Smooth muscle cell (in vitro differentiated cells): ENCODE data around the gene BOLA2B. TPM values are rescaled to one million over a fixed set of nuclear protein-coding genes. Genes with fewer than 3 reads are reported as not detected.
"Not testable (repeated sequence)": the region's sequence is repeated elsewhere in the genome, so short reads cannot be mapped to it uniquely, and the experiment has no call there.

ENCODE experiments used
- DNase-seq: peaks from one replicate; lab custom pipeline; 2025; ENCODE audit not compliant: unreplicated experiment; lab: John Stamatoyannopoulos, UW
- H2AFZ ChIP-seq: fragments of 200-600 bp; sonication (generic); 2 replicates; pipeline ENCODE4 v1.6.0; 2016; ENCODE audit warnings: antibody characterized with exemption, low read depth, mild to moderate bottlenecking
- H3F3A ChIP-seq: fragments of 200-600 bp; sonication (generic); 2 replicates; pipeline ENCODE4 v1.6.0; 2017; ENCODE audit warnings: antibody characterized with exemption, low read depth
- H3K27ac ChIP-seq: fragments of 200-600 bp; sonication (generic); 2 replicates; pipeline ENCODE4 v1.5.1; 2016; ENCODE audit warnings: low read depth, mild to moderate bottlenecking
- H3K27me3 ChIP-seq: fragments of 200-600 bp; sonication (generic); 2 replicates; pipeline ENCODE4 v1.6.1; 2016; ENCODE audit warnings: low read depth, mild to moderate bottlenecking
- H3K36me3 ChIP-seq: fragments of 200-600 bp; sonication (generic); 2 replicates; pipeline ENCODE4 v1.5.1; 2016; ENCODE audit warnings: low read depth
- H3K4me1 ChIP-seq: fragments of 200-600 bp; sonication (generic); 2 replicates; pipeline ENCODE4 v1.5.1; 2016; ENCODE audit warnings: low read depth
- H3K4me2 ChIP-seq: fragments of 200-600 bp; sonication (generic); 2 replicates; pipeline ENCODE4 v1.6.0; 2016; ENCODE audit warnings: mild to moderate bottlenecking
- H3K4me3 ChIP-seq: fragments of 200-600 bp; sonication (generic); 2 replicates; pipeline ENCODE4 v1.5.1; 2016; ENCODE audit warnings: mild to moderate bottlenecking
- H3K79me2 ChIP-seq: fragments of 200-600 bp; sonication (generic); 2 replicates; pipeline ENCODE4 v1.6.0; 2016; ENCODE audit warnings: low read depth, mild to moderate bottlenecking
- H3K9ac ChIP-seq: fragments of 200-600 bp; sonication (generic); 2 replicates; pipeline ENCODE4 v1.6.0; 2016; ENCODE audit warnings: low read depth
- H3K9me3 ChIP-seq: fragments of 200-600 bp; sonication (generic); replicated peaks from 2 replicates; pipeline ENCODE4 v1.5.1; 2016; ENCODE audit warnings: low read depth
- H4K20me1 ChIP-seq: fragments of 200-600 bp; sonication (generic); 2 replicates; pipeline ENCODE4 v1.6.0; 2016; ENCODE audit warnings: low read depth
- WGBS: methylation state at CpG from one replicate; pipeline ENCODE4 v1.1.7; 2016; ENCODE audit warnings: low lambda C conversion rate; 5-methylcytosine and 5-hydroxymethylcytosine counted together
- polyA plus RNA-seq: library from polyadenylated mRNA; unstranded; fragments of >200 nt; fragmentation: Nextera tagmentation; extraction: Ambion mirVana; gene quantifications from 2 replicates; pipeline ENCODE4 v1.2.1, GENCODE V29; 2016
- total RNA-seq: library from RNA; depleted of rRNA; stranded (reverse); fragments of >200 nt; gene quantifications from 2 replicates; pipeline ENCODE4 v1.2.3, GENCODE V29; 2014
- TF ChIP-seq, protein P1 (sequence below): fragments of 200-600 bp; sonication (generic); IDR thresholded peaks from 2 replicates; pipeline ENCODE4 v1.5.1; 2017; ENCODE audit warnings: borderline replicate concordance, mild to moderate bottlenecking, antibody characterized with exemption; ENCODE audit not compliant: insufficient read depth, poor library complexity, severe bottlenecking

The BOLA2B gene
- total and polyA plus RNA-seq, 2 experiments from 2014 or later: 148 to 338 TPM

DNA sequence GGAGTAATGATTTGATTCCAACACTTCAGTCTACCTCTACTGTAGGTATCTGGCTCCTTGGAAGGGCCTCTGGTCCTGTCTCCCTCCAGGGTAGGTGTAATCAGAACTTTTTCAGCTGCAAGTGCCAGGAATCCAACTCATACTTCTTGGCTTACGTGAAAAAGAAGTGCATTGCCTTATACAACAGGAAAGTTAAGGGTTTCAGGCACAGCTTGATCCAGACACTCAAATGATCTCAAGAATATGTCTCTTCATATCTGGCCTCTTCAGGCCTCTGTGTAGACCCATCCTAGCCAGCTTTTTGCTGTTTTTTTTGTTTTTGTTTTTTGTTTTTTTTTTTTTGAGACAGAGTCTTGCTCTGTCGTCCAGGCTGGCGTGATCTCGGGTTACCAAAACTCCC, 14.3 kb downstream of the BOLA2B start:
- no peak overlapping the region for H3K4me3 ChIP-seq
- no peaks in the 10 kb centered on the region for H3K4me1 ChIP-seq
- DNase-seq: no peak
- no peak overlapping the region for H3K9ac ChIP-seq
- WGBS: 89% methylated on average over 4 of the region's 4 CpGs
- H3K27ac ChIP-seq: no peak overlapping the region
- TF ChIP-seq, protein P1, sequence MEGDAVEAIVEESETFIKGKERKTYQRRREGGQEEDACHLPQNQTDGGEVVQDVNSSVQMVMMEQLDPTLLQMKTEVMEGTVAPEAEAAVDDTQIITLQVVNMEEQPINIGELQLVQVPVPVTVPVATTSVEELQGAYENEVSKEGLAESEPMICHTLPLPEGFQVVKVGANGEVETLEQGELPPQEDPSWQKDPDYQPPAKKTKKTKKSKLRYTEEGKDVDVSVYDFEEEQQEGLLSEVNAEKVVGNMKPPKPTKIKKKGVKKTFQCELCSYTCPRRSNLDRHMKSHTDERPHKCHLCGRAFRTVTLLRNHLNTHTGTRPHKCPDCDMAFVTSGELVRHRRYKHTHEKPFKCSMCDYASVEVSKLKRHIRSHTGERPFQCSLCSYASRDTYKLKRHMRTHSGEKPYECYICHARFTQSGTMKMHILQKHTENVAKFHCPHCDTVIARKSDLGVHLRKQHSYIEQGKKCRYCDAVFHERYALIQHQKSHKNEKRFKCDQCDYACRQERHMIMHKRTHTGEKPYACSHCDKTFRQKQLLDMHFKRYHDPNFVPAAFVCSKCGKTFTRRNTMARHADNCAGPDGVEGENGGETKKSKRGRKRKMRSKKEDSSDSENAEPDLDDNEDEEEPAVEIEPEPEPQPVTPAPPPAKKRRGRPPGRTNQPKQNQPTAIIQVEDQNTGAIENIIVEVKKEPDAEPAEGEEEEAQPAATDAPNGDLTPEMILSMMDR: no peak
- no peaks in the 10 kb centered on the region for H4K20me1 ChIP-seq
- H3K9me3 ChIP-seq: no peaks in the 10 kb centered on the region
- H3K4me2 ChIP-seq: no peak overlapping the region
- no peaks in the 10 kb centered on the region for H3K27me3 ChIP-seq
- no peaks in the 10 kb centered on the region for H3K79me2 ChIP-seq
- H2AFZ ChIP-seq: no peak overlapping the region
- peaks cover 3% of the 10 kb centered on the region for H3F3A ChIP-seq
- no peaks in the 10 kb centered on the region for H3K36me3 ChIP-seq

DNA sequence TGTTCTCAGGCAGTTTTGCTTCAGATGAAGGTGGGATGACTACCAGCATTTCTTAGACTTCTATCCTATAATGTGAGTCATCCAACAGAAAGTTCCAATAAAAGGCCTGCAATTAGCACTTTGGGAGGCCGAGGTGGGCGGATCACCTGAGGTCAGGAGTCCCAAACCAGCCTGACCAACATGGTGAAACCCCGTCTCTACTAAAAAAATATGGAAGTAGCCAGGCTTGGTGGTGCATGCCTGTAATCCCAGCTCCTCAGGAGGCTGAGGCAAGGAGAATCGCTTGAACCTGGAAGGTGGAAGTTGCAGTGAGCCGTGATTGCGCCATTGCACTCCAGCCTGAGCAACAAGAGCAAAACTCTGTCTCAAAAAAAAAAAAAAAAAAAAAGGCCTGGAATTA, 16.6 kb downstream of the BOLA2B start:
- not testable (repeated sequence) for H3K36me3 ChIP-seq, H3F3A ChIP-seq, H3K79me2 ChIP-seq, H2AFZ ChIP-seq, H3K4me1 ChIP-seq, H3K27ac ChIP-seq, H4K20me1 ChIP-seq, H3K27me3 ChIP-seq, H3K9ac ChIP-seq, DNase-seq, H3K4me2 ChIP-seq, H3K9me3 ChIP-seq, H3K4me3 ChIP-seq
- WGBS: 91% methylated on average over 6 of the region's 6 CpGs

DNA sequence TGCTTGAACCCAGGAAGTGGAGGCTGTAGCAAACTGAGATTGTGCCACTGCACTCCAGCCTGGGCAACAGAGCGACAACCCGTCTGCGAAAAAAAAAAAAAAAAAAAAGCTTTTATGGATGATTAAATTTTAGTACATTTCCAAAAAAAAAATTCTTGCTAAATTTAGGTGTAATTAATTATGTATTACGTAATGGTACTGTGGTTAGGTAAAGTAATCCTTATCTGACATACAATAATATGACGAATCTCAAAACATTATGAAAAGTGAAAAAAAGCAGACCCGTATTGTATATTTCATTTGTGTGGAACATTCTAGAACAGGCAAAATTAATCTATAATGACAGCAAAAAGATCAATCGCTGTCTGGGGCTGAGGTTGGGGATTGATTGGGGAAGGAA, 20.4 kb downstream of the BOLA2B start:
- DNase-seq: no peak
- no peaks in the 10 kb centered on the region for H3K4me1 ChIP-seq
- WGBS: 92% methylated on average over 7 of the region's 7 CpGs

DNA sequence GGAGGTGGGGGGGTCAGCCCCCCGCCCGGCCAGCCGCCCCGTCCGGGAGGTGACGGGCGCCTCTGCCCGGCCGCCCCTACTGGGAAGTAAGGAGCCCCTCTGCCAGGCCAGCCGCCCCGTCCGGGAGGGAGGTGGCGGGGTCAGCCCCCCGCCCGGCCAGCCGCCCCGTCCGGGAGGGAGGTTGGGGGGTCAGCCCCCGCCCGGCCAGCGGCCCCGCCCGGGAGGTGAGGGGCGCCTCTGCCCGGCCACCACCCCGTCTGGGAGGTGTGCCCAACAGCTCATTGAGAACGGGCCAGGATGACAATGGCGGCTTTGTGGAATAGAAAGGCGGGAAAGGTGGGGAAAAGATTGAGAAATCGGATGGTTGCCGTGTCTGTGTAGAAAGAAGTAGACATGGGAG, 23.3 kb downstream of the BOLA2B start:
- H2AFZ ChIP-seq, H3K79me2 ChIP-seq, H3K9ac ChIP-seq, H4K20me1 ChIP-seq, H3K9me3 ChIP-seq, H3K4me3 ChIP-seq, H3K4me2 ChIP-seq, H3K27me3 ChIP-seq, H3K27ac ChIP-seq, H3K36me3 ChIP-seq, H3F3A ChIP-seq, H3K4me1 ChIP-seq, DNase-seq: not testable (repeated sequence)
- 96% methylated on average over 5 of the region's 31 CpGs for WGBS

More for the DNA sequence above, 20.4 kb downstream of the BOLA2B start:
- no peak overlapping the region for H3K4me2 ChIP-seq
- no peak overlapping the region for H3K27ac ChIP-seq
- no peak overlapping the region for H3K9ac ChIP-seq
- H3K9me3 ChIP-seq: no peaks in the 10 kb centered on the region
- TF ChIP-seq, protein P1: no peak
- H2AFZ ChIP-seq: no peak overlapping the region
- H3K27me3 ChIP-seq: no peaks in the 10 kb centered on the region
- H3K36me3 ChIP-seq: no peaks in the 10 kb centered on the region
- H3K79me2 ChIP-seq: no peaks in the 10 kb centered on the region
- no peaks in the 10 kb centered on the region for H3F3A ChIP-seq
- H4K20me1 ChIP-seq: no peaks in the 10 kb centered on the region
- no peak overlapping the region for H3K4me3 ChIP-seq

DNA sequence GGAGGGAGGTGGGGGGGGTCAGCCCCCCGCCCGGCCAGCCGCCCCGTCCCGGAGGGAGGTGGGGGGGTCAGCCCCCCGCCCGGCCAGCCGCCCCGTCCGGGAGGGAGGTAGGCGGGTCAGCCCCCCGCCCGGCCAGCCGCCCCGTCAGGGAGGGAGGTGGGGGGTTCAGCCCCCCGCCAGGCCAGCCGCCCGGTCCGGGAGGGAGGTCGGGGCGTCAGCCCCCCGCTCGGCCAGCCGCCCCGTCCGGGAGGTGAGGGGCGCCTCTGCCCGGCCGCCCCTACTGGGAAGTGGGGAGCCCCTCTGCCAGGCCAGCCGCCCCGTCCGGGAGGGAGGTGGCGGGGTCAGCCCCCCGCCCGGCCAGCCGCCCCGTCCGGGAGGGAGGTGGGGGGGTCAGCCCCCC, 24.1 kb downstream of the BOLA2B start:
- not testable (repeated sequence) for H3F3A ChIP-seq, H3K27me3 ChIP-seq, H2AFZ ChIP-seq, DNase-seq, H3K36me3 ChIP-seq, H3K27ac ChIP-seq, H3K79me2 ChIP-seq, H3K9me3 ChIP-seq, H3K4me1 ChIP-seq, H3K4me2 ChIP-seq, H4K20me1 ChIP-seq, H3K4me3 ChIP-seq, H3K9ac ChIP-seq
- no CpG with 5 or more reads among the region's 38 CpGs for WGBS

DNA sequence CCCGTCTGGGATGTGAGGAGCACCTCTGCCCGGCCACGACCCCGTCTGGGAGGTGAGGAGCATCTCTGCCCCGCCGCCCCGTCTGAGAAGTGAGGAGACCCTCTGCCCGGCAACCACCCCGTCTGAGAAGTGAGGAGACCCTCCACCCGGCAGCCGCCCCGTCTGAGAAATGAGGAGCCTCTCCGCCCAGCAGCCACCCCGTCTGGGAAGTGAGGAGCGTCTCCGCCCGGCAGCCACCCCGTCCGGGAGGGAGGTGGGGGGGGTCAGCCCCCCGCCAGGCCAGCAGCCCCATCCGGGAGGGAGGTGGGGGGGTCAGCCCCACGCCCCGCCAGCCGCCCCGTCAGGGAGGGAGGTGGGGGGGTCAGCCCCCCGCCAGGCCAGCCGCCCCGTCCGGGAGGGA, 24.7 kb downstream of the BOLA2B start:
- not testable (repeated sequence) for H3K27me3 ChIP-seq, H3K4me1 ChIP-seq, H4K20me1 ChIP-seq, H3K79me2 ChIP-seq, H3K27ac ChIP-seq, DNase-seq, H3K36me3 ChIP-seq, H3K4me3 ChIP-seq, H2AFZ ChIP-seq, H3K9me3 ChIP-seq, H3K9ac ChIP-seq, H3K4me2 ChIP-seq, H3F3A ChIP-seq
- no CpG with 5 or more reads among the region's 29 CpGs for WGBS
